ENCODE measurements around the gene PRKAG2. TPM values are rescaled to one million over a fixed set of nuclear protein-coding genes. Genes with fewer than 3 reads are reported as not detected.
A peak's percentile ranks its signal among the peaks of the same experiment; 100 is the strongest.

The PRKAG2 gene
- total and polyA plus RNA-seq, 2 of the 13 experiments (the other 11 are each of a cell fraction or from before 2014, with no cell fraction given), result 0.90 to 1.3 TPM

DNA sequence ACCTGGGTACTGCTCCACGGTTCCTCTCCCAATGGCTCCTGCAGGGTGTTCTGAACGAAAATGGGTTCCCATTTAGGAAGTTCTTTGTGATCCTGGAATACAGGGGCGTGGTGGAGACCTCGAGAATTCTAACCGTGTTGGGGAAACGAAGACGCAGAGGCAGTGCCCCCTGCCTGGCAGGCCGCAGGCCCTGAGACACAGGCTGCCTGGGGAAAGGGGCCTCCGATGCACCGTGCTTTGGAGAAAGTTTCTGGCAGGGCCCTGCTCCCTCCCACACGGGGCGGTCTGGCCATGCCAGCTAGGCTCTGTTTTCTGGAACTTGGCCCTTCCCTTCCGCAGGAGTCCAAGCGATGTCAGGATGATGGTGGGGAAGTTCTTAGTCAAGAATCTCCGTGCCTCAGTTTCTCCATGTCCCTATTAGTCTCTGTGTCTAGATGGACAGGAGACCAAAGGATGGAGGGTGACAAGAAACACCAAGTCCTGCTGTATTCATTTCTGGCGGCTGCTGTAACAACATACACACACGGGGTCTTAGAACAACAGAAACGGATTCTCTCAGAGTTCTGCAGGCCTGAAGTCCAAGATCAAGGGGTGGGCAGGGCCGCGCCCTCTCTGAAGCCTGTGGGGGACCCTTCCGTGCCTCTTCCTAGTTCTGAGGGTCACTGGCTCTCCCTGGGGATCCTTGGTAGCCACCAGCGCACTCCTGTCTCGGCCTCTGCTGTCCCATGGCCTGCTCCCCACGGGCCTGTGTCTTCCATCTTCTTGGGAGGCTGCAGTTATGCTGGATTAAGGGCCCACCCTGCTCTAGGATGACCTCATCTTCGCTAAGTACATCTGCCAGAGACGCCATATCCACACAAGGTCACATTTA, 27.7 kb downstream of the PRKAG2 start:
- TF ChIP-seq ATF7 (IDR thresholded peaks at IDR 0.05) (peak; percentile 19; the same call in 1 of the 2 replicates), ATF7 (CRISPR knock-in tag; IDR thresholded peaks at IDR 0.05) (no peak)
- TF ChIP-seq, protein P1, sequence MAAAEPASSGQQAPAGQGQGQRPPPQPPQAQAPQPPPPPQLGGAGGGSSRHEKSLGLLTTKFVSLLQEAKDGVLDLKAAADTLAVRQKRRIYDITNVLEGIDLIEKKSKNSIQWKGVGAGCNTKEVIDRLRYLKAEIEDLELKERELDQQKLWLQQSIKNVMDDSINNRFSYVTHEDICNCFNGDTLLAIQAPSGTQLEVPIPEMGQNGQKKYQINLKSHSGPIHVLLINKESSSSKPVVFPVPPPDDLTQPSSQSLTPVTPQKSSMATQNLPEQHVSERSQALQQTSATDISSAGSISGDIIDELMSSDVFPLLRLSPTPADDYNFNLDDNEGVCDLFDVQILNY (CRISPR knock-in tag; conservative IDR thresholded peaks at IDR 0.05), result no peak
- no peak for DNase-seq (ENCODE audit: low spot score)
- no peak for ATAC-seq
- Histone ChIP-seq H3K9me3 (ENCODE audit: low read length) (no peaks in the 10 kb centered on the region), H2AFZ (ENCODE audit: low read length) (no peak overlapping the region), H3K4me1 (ENCODE audit: insufficient read depth, low read length) (peaks cover 10% of the 10 kb centered on the region), H3K27ac (ENCODE audit: extremely low read length, insufficient read depth, low read length) (no peak overlapping the region), H3K4me2 (ENCODE audit: low read depth, low read length) (no peak overlapping the region), H4K20me1 (ENCODE audit: insufficient read depth, low read length) (no peaks in the 10 kb centered on the region), H3K79me2 (ENCODE audit: insufficient read depth, low read length) (no peaks in the 10 kb centered on the region), H3K27me3 (ENCODE audit: control insufficient read depth in 1 of 2, insufficient read depth in 2 of 2, low read length in 2 of 2) (peaks cover 2 to 11% of the 10 kb centered on the region in 2 experiments; a peak in 4 of 5 replicates), H3K4me3 (replicated peaks in 1 of 3; ENCODE audit: insufficient read depth in 1 of 3, low read depth in 2 of 3, low read length in 3 of 3) (no peak overlapping the region), H3K36me3 (replicated peaks in 1 of 2; ENCODE audit: control insufficient read depth in 1 of 2, insufficient read depth in 2 of 2, low read length in 2 of 2) (no peaks in the 10 kb centered on the region), H3K9ac (ENCODE audit: insufficient read depth, low read depth, low read length) (no peak overlapping the region)
- ChIA-PET CTCF (ENCODE audit: low intra/inter-chr PET ratio, low total read pairs) (no interaction called here), POLR2A (no interaction called here)
- BruUV-seq (replicated peaks), result no TSS peak
- FAIRE-seq, result no peak
- in situ Hi-C loops (cut with HindIII; ENCODE audit: extremely low pct_ligation_motif_present, low pct_unique_long_range_greater_than_20kb), result no loop called here
- WGBS (ENCODE audit: low lambda C conversion rate), result 25% methylated on average over 13 of the region's 26 CpGs
- intact Hi-C loops (cut with micrococcal nuclease; ENCODE audit: unreplicated experiment), result no loop called here

DNA sequence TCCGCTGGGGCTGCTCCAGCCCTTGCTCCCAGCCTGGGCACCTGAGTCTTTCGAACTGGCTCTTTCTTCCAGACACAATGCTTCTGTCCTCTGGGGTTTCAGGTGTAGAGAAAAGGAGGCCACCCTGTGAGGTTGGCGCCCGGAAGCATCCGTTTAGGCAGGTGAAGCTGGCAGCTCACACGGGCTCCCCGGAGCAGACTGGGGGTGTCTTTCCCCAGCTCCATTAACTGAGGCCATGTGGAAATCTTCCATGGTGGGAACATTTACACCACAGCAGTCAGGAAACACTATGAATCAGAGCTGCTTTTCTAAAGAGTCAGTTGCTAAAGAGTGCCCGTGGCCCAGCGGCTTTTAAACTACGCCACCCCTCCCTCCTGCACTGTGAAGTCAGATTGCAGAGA, 29.2 kb downstream of the PRKAG2 start:
- no peak overlapping the region for H3K27ac ChIP-seq (ENCODE audit: extremely low read length, insufficient read depth, low read length)
- no peak overlapping the region for H2AFZ ChIP-seq (ENCODE audit: low read length)
- intact Hi-C loops (cut with micrococcal nuclease; ENCODE audit: unreplicated experiment), result no loop called here
- in situ Hi-C loops (cut with HindIII; ENCODE audit: extremely low pct_ligation_motif_present, low pct_unique_long_range_greater_than_20kb), result no loop called here
- FAIRE-seq, result no peak
- H3K4me1 ChIP-seq (ENCODE audit: insufficient read depth, low read length), result peaks cover 15% of the 10 kb centered on the region
- no peaks in the 10 kb centered on the region for H4K20me1 ChIP-seq (ENCODE audit: insufficient read depth, low read length)
- DNase-seq (ENCODE audit: low spot score), result no peak
- no peak for ATAC-seq
- no peaks in the 10 kb centered on the region for H3K79me2 ChIP-seq (ENCODE audit: insufficient read depth, low read length)
- WGBS (ENCODE audit: low lambda C conversion rate), result 63% methylated on average over 5 of the region's 10 CpGs
- H3K27me3 ChIP-seq (ENCODE audit: control insufficient read depth in 1 of 2, insufficient read depth in 2 of 2, low read length in 2 of 2), result peaks cover 2 to 11% of the 10 kb centered on the region in 2 experiments; a peak in 4 of 5 replicates
- ChIA-PET CTCF (ENCODE audit: low intra/inter-chr PET ratio, low total read pairs) (no interaction called here), POLR2A (no interaction called here)
- H3K4me3 ChIP-seq (replicated peaks in 1 of 3; ENCODE audit: insufficient read depth in 1 of 3, low read depth in 2 of 3, low read length in 3 of 3), result no peak overlapping the region
- no peak overlapping the region for H3K4me2 ChIP-seq (ENCODE audit: low read depth, low read length)
- no peaks in the 10 kb centered on the region for H3K36me3 ChIP-seq (replicated peaks in 1 of 2; ENCODE audit: control insufficient read depth in 1 of 2, insufficient read depth in 2 of 2, low read length in 2 of 2)
- H3K9me3 ChIP-seq (ENCODE audit: low read length), result no peaks in the 10 kb centered on the region
- no TSS peak for BruUV-seq (replicated peaks)
- no peak overlapping the region for H3K9ac ChIP-seq (ENCODE audit: insufficient read depth, low read depth, low read length)
- TF ChIP-seq SP5 (CRISPR knock-in tag; IDR thresholded peaks at IDR 0.05; ENCODE audit: borderline replicate concordance, low read depth), result no peak
- no peak for TF ChIP-seq SOX6 (IDR thresholded peaks at IDR 0.05)
- no peak for TF ChIP-seq SOX6 (CRISPR knock-in tag; IDR thresholded peaks at IDR 0.05)
- no peak for TF ChIP-seq NAIF1 (CRISPR knock-in tag; IDR thresholded peaks at IDR 0.05; ENCODE audit: borderline replicate concordance)
- TF ChIP-seq ZFP82 (CRISPR knock-in tag; IDR thresholded peaks at IDR 0.05; ENCODE audit: borderline replicate concordance), result no peak
- TF ChIP-seq, protein P2, sequence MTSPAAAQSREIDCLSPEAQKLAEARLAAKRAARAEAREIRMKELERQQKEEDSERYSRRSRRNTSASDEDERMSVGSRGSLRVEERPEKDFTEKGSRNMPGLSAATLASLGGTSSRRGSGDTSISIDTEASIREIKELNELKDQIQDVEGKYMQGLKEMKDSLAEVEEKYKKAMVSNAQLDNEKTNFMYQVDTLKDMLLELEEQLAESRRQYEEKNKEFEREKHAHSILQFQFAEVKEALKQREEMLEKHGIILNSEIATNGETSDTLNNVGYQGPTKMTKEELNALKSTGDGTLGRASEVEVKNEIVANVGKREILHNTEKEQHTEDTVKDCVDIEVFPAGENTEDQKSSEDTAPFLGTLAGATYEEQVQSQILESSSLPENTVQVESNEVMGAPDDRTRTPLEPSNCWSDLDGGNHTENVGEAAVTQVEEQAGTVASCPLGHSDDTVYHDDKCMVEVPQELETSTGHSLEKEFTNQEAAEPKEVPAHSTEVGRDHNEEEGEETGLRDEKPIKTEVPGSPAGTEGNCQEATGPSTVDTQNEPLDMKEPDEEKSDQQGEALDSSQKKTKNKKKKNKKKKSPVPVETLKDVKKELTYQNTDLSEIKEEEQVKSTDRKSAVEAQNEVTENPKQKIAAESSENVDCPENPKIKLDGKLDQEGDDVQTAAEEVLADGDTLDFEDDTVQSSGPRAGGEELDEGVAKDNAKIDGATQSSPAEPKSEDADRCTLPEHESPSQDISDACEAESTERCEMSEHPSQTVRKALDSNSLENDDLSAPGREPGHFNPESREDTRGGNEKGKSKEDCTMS (CRISPR knock-in tag; conservative IDR thresholded peaks at IDR 0.05), result no peak
- no peak for TF ChIP-seq MTA1 (CRISPR knock-in tag; IDR thresholded peaks at IDR 0.05; ENCODE audit: borderline replicate concordance)
- TF ChIP-seq ATM (IDR thresholded peaks at IDR 0.05; ENCODE audit: borderline replicate concordance), result no peak
- TF ChIP-seq, protein P3, sequence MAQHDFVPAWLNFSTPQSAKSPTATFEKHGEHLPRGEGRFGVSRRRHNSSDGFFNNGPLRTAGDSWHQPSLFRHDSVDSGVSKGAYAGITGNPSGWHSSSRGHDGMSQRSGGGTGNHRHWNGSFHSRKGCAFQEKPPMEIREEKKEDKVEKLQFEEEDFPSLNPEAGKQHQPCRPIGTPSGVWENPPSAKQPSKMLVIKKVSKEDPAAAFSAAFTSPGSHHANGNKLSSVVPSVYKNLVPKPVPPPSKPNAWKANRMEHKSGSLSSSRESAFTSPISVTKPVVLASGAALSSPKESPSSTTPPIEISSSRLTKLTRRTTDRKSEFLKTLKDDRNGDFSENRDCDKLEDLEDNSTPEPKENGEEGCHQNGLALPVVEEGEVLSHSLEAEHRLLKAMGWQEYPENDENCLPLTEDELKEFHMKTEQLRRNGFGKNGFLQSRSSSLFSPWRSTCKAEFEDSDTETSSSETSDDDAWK (CRISPR knock-in tag; IDR thresholded peaks at IDR 0.05), result no peak
- TF ChIP-seq ZNF589 (CRISPR knock-in tag; conservative IDR thresholded peaks at IDR 0.05), result no peak
